HG02943 (cell line): ENCODE measurements around the gene CEMIP.

Experiments used
- ATAC-seq: cut with Tn5 transposase; IDR thresholded peaks from one replicate; pipeline ENCODE4 v1.9.1; 2021; ENCODE audit warnings: mild to moderate bottlenecking, low read depth, moderate library complexity; ENCODE audit not compliant: unreplicated experiment

CEMIP gene

DNA sequence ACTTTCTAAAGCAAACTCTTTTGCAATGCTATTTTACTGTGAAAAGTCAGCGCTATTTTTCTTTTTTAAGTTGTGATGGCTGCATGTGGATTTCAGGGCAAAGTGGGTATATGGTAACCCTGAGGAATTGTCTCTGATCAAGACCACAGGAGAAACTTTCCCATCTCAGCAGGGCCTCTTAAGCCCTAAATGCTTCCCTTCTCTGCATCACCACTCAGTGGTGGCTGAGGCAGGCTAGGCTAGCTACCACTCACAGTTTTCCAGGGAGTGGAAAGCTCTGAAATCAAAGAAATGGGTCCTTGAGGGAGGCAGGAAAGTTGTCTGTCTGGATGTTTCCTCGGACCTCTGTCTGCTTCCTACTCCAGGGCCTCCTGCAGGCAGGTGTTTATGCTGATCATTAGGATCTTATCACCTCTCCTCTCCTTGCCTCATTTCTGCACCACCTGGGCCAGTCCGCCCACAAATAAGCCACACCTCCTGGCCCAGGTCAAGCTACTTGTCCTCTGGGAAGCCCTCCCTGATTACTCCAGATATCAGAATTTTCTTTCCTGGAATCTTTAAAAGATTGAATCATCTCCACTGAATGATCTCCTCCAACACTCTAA lies 37.0 kb downstream of the CEMIP start:
- ATAC-seq, result no peak

GRCh38 chr15:80816936-80817335 lies 37.8 kb downstream of the CEMIP start:
- ATAC-seq, result no peak

GRCh38 chr15:80817901-80818300 lies 38.7 kb downstream of the CEMIP start:
- no peak for ATAC-seq

- no peak for ATAC-seq
These were observed 39.8 kb downstream of the CEMIP start for GRCh38 chr15:80819001-80819400.

DNA sequence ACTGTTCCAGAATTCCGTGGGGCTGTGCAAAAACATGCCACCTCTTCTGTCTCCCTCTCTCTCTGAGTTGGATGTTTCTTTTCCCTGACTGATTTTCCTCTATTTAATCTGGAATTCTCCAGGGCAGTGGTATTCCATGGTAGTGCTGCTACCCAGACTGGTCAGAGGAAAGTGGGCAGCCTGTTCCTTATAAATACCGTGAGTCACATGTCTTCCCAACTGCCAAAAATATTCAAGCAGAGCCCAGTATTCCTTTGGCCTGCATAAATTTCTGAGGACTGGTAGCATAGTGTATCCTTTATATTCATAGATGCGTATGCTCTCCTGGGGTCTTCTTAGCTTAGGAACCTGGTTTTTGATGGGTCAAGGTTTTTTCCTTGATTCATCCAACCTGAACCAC lies 40.9 kb downstream of the CEMIP start:
- ATAC-seq, result no peak

- ATAC-seq, result no peak
These were observed 43.1 kb downstream of the CEMIP start for GRCh38 chr15:80822256-80822655.

- no peak for ATAC-seq
These were observed 43.5 kb downstream of the CEMIP start for GRCh38 chr15:80822676-80823075.

DNA sequence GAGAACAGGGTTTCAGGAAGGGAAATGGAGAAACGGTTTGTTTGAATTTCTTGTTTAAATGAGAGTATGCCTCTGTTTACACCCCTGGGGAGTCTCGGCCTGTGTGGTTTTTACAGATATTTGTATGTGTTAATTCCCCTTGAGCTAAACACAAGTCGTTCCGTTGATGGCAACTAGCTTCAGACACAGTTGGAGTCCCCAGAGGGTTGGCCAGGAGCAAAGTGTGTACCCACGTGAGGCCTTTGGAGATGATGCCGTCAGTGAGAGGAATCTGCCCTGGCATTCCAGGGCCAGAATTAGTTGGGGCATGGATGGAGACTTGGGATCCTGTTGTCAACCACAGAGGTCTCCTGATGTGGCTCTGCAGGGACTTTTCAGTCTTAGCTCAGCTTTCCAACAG lies 44.0 kb downstream of the CEMIP start:
- ATAC-seq, result no peak

- no peak for ATAC-seq
These were observed 44.8 kb downstream of the CEMIP start for GRCh38 chr15:80823995-80824394.

GRCh38 chr15:80825361-80826030 lies 46.3 kb downstream of the CEMIP start:
- ATAC-seq, result no peak

- ATAC-seq, result no peak
These were observed 49.6 kb downstream of the CEMIP start for GRCh38 chr15:80828796-80829195.

DNA sequence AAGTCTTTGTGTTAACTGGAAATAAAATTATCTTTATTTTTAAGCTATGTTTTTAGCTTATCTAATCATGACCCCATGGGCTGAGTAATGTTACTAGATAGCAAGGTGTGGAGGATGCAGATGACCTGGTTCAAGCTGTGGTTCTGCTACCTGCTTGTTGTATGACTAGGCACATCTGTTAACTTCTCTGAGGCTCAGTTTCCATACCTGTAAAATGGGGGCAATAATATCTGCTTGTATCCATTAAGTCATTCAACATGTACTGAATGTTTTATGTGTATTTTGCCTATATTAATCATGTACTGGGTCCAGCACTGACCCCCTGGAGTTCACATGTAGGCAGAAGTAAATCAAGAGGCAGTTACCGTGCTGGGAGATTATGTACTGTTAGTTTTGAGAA lies 51.5 kb downstream of the CEMIP start:
- no peak for ATAC-seq

DNA sequence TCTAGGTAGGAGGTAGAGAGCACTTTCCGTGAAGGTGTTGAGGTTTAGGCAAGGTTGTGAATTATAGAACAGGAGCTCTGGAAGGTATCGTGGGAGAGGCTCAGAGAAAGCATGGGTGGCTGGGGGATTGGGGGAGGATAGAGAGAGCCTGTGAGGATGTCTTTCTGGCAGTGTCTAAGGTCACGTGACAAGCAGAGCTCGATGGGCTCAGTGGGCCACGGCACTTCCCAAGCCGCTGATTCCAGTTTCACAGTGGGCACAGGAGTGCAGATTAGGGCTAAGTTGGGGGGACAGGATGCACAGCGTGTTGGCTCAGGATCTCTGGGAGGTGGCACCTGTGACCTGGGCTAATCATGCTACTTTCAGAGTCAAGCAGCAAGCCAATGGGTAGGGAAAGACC lies 52.0 kb downstream of the CEMIP start:
- no peak for ATAC-seq

DNA sequence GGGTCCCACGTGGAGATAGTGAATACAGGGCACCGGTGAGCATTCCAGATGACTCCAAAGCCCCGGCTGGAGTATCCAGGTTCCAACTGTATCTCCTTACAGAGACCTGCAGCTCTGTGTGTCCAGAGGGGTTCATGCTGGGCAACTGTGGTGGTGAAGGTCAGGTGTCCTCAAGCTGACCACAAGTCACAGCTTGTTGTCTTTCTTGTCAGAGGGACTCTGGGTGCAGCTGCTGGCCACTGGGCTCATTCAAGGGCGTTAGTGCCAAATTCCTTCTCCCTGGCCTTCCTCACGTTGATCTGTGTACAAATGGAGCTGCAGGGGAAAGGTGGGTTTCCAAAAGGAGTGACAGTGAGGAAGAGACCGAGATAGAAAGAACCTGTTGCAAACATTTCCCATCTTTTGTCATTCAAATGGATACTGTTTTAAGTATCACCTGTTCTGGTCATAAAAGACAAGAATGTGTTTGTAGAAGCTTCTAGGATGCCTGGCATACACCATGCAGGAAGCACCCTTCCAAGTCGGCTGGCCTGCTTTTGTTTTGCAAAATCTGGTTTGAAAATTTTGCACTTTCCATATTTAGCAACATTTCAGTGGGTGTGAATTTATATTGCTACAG lies 52.5 kb downstream of the CEMIP start:
- no peak for ATAC-seq

GRCh38 chr15:80832686-80833085 lies 53.5 kb downstream of the CEMIP start:
- ATAC-seq, result no peak

DNA sequence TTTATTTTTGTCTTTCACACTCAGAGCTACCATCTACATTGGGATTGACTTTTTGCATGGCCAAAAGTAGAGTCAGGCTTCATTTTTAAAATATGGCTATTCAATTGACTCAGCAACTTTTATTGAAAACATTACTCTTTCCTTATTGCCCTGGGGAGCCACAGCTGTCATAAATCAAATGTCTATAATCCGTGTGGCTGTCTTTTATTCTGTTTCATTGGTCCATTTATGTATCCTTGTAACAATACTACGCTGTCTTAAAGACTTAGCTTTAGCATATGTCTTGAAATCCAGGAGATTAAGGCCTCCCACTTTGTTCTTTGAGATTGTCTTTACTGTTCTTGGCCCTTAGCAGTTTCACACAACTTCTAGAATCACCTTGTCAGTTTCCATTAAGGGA lies 55.2 kb downstream of the CEMIP start:
- no peak for ATAC-seq

GRCh38 chr15:80834906-80835305 lies 55.7 kb downstream of the CEMIP start:
- ATAC-seq, result no peak

GRCh38 chr15:80835336-80835735 lies 56.2 kb downstream of the CEMIP start:
- no peak for ATAC-seq

DNA sequence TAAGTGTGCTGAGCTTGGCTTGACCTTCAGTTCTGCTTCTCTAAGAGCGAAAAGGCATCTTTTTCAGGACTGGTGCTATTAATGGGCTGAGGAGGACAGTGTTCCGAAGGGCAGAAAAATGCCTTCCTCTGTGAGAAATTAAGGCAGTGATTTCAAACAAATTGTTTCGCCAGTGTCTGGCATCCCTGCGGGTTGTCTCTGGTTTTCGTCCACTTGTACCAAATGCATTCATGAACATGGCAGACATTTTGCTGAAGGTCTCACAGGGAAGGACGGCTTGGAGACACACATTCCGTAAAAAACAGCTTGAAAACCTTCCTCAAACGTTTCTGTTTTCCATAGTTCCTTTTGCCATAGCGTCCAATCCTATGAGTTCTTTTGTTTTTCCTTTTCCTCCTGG lies 57.1 kb downstream of the CEMIP start:
- ATAC-seq, result no peak

DNA sequence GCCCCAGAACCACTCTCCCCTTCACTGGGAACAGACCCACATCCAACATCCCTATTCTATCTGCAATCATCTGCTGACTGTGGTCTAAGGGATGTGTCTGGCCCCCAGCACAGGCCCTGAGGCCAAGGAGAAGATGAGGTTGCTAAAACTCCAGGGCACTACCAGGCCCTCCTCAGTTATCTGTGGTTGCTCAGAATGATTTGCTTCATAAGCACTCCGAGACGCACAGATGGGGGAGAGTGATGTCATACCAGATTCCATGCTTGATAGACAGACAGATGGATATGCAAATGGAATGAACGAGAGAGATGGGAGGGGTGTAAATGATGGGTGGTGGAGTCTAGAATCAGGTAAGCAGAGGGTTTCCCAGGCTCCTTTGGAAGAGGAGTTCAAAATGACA lies 57.8 kb downstream of the CEMIP start:
- ATAC-seq, result no peak

DNA sequence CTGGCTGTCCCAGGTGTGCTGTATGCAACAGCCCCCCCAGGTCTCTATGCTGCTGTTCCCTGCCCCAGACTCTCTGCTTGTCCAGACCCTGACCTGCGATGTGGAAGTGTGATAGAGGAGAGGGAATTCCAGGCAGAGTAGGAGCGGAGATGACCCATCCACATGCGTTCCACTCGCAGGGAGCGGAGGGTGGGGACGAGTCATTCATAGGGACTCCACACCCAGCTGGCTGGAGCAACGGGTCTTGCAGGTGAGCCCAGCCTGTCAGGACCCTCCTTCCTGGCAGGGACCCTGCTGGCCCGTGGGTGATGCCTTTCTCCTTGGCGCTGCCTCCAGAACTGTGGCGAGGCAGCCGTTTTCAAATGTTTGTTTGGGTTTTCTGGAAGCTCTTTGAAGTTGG lies 58.8 kb downstream of the CEMIP start:
- ATAC-seq, result no peak

DNA sequence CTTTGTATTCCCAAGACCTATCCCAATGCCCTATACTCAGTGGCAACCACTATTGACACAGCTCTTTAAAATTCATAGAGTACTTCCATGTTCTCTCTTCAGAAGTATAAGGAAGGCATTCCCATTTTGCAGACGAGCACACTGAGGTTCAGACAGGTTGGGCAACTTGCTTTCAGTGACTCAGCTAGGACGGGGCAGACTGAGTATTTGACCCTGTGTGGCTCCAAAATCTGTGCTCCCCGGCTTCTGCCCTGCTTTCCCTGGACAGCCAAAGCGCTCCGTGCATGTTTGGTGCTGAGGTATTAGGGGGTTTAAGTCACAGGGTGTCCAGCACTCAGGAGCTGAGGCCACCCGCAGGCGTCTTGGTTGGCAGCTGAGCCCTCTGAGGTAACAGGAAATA lies 59.5 kb downstream of the CEMIP start:
- no peak for ATAC-seq
